HG02885 (cell line): ENCODE data around the gene RAP1A.

Source experiments
- ATAC-seq: cut with Tn5 transposase; IDR thresholded peaks from one replicate; pipeline ENCODE4 v1.9.1; 2021; ENCODE audit warnings: mild to moderate bottlenecking; ENCODE audit not compliant: unreplicated experiment, poor library complexity

RAP1A gene

DNA sequence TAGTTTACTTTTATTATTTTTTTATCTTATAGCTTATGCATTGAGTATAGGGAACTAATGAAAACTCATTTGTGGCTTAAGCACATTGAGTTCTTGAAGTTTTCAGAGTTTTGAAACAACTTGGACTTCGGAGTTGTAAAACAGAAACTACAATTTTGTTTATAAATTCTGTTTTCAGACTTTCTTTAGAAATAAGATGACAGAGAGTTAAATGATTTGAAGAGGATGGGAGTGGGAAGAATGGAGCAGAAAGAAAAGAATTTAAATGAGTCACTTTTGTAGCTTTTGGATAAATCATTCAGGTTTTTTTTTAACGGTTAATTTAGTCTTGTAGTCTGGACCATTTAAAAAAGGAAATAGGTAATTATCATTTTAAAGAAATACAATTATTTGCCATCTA lies 87.3 kb downstream of the RAP1A start:
- no peak for ATAC-seq

DNA sequence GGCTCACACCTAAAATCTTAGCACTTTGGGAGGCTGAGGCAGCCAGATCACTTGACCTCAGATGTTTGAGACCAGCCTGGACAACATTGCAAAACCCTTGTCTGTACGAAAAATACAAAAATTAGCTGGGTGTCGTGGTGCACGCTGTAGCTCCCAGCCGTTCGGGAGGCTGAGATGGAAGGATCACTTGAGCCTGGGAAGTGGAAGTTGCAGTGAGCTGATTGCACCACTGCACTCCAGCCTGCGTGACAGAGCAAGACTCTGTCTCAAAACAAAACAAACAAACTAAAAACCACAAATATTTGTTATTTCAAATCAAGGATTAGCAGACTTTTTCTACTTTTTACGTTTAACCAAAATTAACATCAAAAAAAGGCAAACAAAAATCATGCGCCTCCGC lies 88.3 kb downstream of the RAP1A start:
- no peak for ATAC-seq

DNA sequence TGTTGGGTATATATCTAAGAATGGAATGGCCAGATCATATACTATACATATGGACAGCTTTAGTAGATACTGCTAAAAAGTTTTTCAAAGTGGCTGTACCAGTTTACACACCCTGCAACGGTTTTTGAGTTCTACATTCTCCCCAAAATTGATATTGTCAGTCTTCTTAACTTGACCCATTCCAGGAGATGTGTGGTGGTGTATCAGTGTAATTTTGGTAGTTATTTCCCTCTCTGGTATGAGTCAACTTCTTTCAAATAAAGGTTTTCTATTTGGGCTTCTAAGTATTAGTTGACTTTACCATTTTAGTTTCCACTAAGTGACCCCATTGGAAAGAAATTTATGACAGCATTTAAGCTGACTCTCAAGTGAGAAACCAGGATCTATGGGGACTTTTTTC lies 90.4 kb downstream of the RAP1A start:
- ATAC-seq, result no peak

DNA sequence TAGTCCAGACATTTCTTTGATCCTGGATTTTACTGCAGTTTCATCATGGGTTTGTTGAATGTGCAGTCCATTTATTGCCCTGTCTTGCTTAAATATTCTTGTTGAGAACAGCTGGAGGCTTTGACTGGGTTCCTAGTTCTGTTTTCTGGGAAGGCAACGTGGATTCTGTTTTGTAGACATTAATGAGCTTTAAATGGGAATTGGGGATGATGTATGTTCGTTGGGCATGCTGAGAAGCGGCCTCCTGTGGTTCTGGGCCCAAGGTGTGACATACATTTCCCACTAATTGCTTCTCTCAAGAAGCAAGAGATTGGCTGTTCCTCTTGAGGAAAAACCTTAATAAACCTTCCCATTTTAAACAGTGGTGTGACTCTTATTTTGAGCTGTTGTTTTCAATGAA lies 96.7 kb downstream of the RAP1A start:
- ATAC-seq, result no peak

DNA sequence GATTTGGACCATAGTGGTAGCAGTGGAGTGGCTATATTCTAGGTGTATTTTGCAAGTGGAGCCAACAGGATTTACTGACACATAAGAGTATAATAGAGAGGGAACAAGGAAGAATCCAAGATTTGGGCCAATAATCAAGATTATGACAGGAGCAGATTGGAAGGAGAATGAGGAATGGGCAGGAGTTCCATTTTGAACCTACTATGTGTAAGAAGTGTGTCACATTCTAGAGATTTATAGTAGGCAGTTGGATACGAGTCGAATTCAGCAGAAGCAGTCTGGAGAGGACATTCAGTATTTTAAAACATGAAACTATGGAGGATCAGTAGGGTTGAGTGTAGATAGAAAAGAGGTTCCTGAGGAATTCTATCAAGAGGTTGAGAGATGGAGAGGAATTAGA lies 97.9 kb downstream of the RAP1A start:
- ATAC-seq, result no peak

DNA sequence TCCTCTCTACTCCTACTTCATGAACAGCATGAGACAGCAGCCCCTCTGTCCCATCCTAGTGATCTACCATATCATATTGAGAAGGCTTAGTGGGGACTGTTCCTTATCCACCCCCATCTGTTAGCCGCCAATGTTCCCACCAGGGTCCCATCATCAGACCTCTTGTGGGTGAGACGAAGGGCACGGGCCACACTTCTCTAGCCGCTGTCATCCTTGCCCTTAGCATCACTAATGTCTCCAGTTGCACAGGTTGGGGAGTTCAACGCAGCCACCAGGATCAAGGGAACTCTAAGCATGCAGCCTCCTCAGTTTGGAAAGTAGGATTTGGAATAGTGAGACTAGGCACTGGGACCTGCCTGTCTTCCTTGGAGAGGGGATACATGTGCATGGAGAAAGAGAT lies 99.5 kb downstream of the RAP1A start:
- ATAC-seq, result no peak

DNA sequence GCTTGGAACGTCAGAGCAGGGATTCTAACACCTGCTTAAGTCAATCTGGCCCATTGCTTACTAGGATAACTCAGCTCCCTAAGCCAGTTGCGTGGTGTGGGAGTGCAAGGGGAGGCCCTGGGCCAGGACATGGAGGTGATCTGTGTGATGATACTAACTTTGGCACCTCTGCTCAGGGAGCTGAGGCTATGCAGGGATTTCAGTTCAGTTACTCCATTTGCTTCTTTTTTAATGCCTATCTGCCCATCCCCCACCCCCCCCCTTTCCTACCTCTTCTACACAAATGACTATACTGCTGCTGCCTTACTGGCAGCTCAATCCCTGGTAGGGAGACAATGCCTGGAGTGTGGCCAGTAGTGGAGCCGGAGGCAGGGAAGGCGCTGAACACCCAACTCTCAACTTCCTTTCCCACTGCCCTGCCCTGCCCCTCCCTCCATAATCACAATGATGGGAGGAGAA lies 100.1 kb downstream of the RAP1A start:
- ATAC-seq, result no peak

DNA sequence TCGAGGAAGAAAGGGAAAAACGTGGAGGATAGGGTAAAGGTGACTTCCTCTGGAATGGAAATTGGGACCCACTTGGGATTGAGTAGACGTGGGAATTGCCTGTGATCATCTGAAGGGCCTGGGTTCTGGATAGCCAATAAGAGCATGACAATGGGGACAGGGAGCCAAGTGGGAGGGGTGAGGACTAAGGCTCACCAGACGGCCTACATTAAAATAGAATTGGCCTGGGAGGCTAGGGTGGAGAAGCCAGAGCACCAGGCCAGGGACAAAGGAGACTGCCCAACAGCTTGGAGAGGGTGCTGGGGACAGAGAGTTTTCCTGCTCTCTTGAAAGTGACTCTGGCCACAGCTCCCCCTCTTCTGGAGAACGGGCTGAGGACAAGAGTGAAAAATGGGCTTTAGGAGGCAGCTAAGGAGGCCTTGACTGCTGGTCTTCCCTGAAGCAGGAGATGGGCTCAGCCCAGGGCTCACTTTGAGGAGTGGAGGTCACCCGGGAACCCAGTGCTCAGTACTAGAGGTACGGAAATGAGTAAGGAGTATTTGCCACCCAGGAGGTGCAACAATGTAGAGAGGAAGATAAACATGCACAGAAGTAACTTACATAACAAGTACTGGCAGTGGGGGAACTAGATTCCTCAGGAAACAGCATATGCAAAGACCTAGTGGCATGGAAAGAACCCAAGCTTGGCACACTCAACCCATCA lies 100.8 kb downstream of the RAP1A start:
- no peak for ATAC-seq

DNA sequence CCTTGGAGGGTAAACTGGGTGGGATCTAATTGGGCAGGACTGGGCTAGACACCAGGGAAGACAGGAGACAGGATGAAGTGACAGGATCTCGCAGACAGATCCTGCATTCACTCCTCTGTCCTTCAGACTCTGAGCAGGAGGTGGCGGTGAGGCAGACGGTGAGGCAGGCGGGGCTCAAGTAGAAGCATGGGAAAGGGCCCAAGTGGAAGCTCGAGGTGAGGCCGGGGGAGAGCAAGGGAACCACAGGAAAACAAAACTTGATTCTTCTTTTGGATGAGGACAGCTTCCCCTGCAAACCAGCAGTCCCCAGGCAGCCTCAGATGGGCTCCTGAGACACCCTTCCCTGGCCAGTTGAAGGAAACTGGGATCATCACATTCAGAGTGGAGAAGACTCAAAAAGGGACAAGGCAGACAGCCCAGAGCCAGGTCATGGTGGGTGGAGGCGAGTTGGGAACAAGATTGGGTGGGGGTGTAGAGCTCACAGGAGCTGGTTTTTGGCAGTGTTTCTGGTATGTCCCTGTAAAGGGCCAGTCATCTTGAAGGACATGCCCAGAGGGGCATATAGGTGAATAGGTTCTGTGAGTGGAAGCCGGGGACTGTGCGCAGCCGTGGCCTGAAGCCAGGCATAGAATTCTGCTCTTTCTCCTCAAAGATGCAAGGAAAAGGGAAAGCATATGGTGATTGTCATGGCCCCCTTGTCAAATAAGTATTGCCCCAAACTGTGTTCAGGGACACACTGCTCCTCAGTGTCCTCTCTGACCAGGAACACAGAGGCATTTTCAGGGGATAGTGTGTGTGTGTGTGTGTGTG lies 101.6 kb downstream of the RAP1A start:
- ATAC-seq, result no peak

DNA sequence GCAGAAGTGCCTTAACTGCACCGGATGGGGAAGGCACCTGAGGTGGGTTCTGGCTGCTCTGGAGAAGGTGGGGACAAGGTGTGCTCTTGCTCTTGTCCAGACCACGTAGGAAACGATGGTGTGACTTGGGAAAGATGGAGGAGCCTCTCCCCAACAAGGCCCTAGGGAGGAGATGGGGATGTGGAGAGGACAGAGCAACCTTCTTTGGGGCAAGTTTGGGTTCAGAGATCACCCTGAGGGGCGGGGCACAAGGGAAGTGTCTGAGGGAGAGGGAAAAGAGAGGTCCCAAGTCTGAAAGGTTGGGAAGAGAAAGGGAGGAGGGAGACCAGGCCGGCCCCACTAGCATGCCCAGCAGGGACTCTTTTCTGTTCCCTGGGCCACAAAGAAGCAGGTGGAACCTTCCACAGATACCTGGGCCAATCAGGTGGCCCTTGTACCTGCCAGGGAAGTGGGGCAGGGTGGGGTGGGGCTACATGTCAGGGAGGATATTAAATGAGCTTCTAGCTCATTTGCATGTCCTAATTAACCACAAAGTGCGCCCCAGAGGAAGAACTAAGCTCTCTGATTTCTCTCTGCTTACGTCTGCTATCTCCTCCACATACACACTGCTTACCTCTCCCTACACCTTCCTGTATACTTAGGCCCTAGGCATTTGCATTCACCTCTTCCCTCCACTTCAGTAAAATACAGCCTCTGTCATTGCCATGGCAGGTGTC lies 103.7 kb downstream of the RAP1A start:
- no peak for ATAC-seq

DNA sequence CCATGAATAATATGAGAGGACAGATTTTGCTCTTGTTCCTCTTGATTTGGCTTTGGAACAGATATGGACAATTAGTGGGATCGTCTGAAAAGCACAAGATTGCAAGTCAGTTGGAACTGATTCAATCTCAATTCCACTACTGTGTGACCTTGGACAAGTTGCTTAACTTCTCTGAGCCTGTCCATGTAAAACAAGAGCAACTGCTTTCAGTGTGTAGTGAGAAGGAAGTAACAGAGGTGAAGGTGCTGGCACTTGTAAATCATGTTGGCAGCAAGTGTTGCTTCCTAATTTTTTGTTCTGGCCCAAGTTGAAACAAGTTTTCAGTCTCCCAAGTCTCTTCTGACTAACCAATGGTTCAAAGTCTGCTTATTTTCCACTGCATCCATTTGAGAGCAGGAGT lies 104.3 kb downstream of the RAP1A start:
- ATAC-seq, result no peak

DNA sequence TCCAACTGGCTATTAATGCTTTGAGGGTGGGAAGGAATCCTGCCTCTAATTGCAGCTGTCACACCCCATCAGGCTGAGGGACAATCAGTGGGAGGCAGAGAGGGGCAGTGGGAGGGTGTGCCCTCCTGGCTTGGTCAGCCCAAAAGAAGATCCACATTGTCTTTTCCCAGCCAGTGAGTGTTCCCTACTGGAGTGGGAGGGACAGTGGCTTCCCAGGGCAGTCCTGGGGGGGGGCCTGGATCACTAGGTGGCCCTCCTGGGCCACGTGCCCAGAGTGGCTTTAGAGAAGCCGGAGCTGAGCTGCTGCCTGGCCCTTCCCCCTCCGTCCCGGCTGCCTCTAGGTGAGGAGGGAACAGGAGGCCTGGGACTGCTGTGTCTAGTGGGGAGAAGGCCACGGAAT lies 105.6 kb downstream of the RAP1A start:
- ATAC-seq, result no peak

DNA sequence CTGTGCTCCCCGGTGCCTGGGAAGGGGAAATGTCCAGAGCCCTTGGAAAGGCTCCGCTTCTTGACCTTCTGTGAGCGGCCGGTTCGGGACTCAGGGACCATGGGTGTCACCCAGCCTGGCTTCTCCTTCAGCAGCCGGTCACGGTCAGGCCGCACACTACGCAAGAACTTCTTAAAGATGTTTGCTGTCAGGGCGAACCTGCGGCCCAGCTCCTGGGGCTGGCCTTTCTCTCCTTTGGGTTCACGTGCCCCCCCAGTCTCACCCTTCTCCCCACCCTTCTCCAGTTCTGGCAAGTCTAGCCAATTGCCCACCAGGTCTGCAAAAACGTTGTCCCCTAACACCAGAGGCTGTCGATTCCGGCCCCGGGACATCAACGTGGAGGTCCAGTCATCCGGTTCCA lies 107.5 kb downstream of the RAP1A start:
- ATAC-seq, result no peak

DNA sequence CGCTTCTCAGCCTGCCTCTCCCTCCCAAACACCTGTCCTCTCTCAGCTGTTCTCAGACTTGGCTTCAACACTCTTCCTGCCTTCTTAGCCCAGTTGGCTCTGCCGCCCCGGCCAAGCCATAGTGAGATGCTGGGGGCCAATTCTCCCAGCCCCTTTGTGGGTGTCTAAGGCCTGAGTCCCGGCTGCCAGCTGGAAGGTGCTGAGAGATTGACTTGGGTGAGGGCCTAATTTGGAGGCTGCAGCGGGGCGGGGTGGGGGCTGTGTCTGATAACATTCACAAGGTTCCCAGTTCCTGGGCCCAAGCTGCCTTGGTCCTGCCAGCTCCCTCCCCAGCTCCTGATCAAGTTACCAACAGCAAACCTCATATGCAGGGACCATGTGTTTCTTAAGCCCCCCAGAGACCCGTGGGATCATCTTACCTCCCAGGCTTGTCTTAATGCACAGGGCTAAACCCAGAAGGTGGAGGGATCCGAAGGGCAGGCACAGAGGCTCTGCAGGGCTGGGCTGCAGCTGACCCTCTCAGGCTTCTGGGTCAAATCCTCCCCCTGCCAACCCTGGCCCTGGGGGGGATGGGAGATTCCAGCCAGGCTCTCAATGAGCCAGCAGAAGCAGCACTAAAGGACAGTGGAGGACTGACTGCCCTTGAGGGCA lies 109.8 kb downstream of the RAP1A start:
- ATAC-seq, result no peak

DNA sequence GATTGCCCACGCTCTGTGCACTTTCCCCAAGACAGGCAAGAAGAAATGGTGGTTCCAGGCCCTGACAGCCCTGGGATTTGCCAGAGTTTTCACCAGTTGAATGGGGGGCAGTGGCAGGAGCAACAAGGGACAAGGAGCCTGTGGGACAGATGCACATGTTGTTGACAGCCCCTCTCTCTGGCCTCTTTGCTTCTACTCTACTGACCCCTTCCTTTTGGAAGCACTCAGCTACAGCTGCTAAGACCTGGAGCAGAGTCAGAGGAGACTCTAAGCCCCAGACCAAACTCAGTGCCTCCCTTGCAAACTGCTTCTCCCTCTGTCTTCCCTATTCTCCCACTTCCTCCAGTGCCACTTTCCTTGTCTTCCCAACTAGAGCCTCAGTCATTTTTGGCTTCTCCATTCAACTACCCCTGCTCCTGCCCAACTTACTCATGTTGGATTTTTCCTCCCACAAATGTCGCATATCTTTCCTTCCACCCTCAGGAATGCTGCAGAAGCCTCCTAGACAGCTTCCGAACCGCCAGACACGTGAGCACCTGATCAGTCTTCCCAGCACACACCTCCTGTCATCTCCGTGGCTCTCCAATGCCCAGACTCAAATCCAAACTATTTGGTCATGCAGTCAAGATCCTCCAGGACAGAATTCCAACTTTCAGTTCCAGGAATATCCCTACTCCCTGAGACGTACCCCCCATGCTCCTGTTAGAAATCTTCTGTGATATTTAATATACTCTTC lies 110.5 kb downstream of the RAP1A start:
- ATAC-seq, result no peak

DNA sequence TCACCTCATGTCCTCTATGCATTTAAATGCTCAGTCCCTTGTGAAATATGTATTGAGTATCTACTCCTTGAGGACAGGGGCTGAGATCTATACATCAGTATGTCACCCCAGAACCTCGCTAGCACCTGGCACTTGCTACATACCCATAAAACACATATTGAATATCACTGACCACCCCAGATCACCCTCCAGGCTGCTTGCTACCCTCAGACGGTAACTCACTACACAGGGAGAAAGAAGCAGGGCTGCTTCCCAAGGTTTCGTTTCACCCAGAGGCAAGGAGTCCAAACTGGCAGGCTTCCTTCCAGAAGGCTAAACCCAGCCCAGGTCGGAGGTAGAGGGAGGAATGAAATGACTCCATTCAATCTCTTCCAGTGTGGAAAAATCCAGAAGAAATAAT lies 111.1 kb downstream of the RAP1A start:
- no peak for ATAC-seq

DNA sequence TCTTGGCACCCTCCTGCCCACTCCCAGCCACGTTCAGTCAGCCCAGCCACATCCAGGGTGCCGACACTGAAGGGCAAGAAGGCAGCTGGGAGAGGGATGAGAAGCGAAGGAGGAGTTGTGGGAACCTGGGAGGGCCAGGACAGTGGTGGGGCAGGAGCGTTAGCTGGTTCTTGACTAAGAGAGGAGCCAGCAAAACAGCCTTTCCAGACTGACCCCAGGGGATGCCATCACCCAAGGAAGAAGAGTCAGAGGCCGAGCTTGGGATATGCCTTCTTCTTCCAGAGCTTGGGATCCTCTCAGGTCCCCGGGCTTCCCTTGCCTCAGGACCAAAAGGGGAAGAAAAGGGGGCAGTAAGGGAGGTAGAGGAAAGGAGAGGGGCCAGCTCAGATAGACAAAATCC lies 112.4 kb downstream of the RAP1A start:
- no peak for ATAC-seq

DNA sequence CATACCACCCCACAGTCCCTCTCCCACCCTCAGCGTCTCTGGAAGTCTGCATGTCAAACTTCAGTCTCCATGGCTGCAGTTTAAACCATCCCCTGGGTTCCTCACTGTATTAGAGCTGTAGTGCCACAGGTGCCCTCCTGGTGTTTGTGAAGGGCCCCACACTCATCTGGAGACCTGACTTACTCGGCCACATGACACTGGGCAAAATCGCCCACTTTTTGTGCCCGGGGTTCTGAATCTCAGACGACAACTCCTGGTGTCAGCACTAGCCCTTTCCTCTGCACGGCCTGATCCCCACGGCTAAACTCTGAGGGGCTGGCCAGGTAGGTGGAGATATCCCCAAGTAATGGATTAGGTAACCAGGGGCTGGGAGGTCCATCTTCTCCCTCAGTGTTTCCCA lies 113.1 kb downstream of the RAP1A start:
- ATAC-seq, result no peak

DNA sequence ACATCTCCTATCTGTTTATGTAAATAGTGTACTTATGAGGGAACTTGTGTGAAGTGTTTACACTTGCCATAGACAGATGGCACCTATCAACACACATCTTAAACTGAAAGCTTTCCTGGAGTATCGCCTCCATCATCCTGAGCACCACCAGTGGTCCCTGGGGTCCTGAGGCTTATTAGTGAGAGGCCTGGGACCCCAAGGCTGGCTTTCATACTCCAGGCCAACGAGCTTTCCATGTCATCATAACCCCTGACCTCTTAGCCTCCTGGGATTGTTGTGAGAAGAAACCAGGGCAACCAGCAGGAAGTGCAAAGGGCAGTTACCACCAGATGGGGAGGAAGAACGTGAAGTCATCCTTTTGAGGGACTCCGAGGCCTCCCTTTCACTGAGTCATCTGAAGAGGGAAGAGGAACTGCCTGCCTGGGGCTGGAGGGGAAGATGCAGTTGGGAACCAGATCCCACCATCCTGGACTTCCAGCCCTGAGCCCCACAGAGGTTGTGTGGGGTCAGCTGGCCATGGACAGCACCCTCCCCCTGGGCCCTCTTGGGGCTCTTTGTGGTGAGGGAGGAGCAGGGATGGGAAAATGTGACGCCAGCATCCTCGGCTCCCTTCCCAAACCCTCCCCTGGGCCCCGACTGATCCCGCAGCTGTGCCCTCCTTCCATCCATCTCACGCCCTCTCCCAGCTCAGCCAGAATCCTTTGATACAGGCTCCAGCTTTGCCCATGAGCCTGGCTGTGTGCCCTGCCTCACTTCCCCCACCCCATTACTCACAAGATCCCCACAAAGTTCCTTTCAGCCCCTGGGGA lies 113.8 kb downstream of the RAP1A start:
- no peak for ATAC-seq
